Liver (tissue), 3 donors: ENCODE data around the gene CHD1.

Experiments
- CTCF ChIP-seq: fragments of 150-350 bp; IDR thresholded peaks from 2 replicates; pipeline ENCODE4 v1.5.1; 2017; ENCODE audit warnings: improper control_type of control experiment, low read depth, low read length; ENCODE audit not compliant: missing input control
- EGR1 ChIP-seq, 2 donors: IDR thresholded peaks; 2 replicates each; pipeline ENCODE4 v1.6.1; 2016 to 2018; ENCODE audit warnings: antibody characterized with exemption in 2 of 2, low read depth in 2 of 2
- FOXA1 ChIP-seq: IDR thresholded peaks from 2 replicates; pipeline ENCODE4 v1.6.1; 2016; ENCODE audit warnings: antibody characterized with exemption
- HNF4A ChIP-seq, 2 donors: conservative IDR thresholded peaks; 2 replicates each; pipeline ENCODE4 v1.6.1; 2016; ENCODE audit warnings: antibody characterized with exemption in 2 of 2, mild to moderate bottlenecking in 2 of 2
- HNF4G ChIP-seq: IDR thresholded peaks from 2 replicates; pipeline ENCODE4 v1.6.1; 2016; ENCODE audit warnings: antibody characterized with exemption
- JUND ChIP-seq, 2 donors: IDR thresholded peaks; 2 replicates each; pipeline ENCODE4 v1.6.1; 2016; ENCODE audit warnings: antibody characterized with exemption in 2 of 2
- MAX ChIP-seq: IDR thresholded peaks from 2 replicates; pipeline ENCODE4 v1.6.1; 2016; ENCODE audit warnings: antibody characterized with exemption
- REST ChIP-seq: IDR thresholded peaks from 2 replicates; pipeline ENCODE4 v1.6.1; 2016; ENCODE audit warnings: antibody characterized with exemption, mild to moderate bottlenecking
- SP1 ChIP-seq: IDR thresholded peaks from 2 replicates; pipeline ENCODE4 v1.6.1; 2018; ENCODE audit warnings: antibody characterized with exemption, mild to moderate bottlenecking
- TAF1 ChIP-seq: conservative IDR thresholded peaks from 2 replicates; pipeline ENCODE4 v1.6.1; 2016; ENCODE audit warnings: antibody characterized with exemption, mild to moderate bottlenecking
- donor health status: healthy.
- donor health status: healthy.

GRCh38 chr5:98942847-98943246, 14.0 kb upstream of the CHD1 start:
- TF ChIP-seq CTCF: no peak
- no peak for TF ChIP-seq FOXA1
- TF ChIP-seq SP1: no peak
- no peak for TF ChIP-seq REST
- TF ChIP-seq JUND (IDR thresholded peaks at IDR 0.05): no peak
- no peak for TF ChIP-seq MAX
- no peak for TF ChIP-seq EGR1 (IDR thresholded peaks at IDR 0.05; ENCODE audit: low read depth in 2 of 2)
- no peak for TF ChIP-seq HNF4G
- TF ChIP-seq HNF4A (conservative IDR thresholded peaks at IDR 0.05): no peak
- no peak for TF ChIP-seq TAF1
